NCI-H146 (cell line): Measurements from ENCODE around the gene PHLDB3.
"Not testable (repeated sequence)": the region's sequence is repeated elsewhere in the genome, so short reads cannot be mapped to it uniquely, and the experiment has no call there.

ENCODE experiments used
- DNase-seq: peaks from one replicate; lab custom pipeline; 2025; lab: John Stamatoyannopoulos, UW

The PHLDB3 gene

DNA sequence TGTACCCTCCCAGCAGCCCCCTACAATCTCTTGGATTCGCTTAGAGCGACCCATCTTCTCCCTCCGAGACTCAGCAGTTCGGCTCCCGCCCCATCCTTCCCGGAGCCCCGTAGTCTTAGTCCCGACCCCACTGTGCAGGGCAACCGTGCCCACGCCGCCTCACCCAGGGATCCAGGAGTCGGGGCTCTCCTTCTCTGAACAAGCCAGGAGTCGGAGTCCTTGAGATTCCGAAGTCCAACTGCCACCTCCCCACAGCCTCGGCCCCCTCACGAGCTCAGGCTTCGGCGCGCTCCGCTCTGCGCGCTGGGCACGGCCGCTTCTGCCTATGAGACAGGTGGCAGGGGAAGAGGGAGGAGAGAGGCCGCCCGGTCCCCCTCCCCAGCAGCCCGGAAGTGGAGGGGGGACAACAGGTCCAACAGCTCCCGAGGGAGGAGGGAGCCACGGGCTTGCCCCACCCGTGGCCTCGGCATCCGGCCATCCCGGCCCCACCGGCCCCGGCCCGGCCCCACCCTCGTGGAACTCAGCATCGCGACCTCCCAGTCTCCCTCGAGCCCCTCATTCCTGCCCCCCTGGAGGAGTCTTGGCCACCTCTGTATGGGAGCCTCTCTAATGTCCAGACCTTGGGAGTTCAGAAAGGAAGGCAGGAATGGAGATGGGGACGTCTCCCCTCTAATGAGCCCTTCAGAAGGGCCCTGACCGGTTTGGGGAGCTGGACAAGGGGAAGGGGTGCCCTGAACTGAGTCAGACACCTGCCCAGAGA is at the start of gene PHLDB3:
Gene PHLDB3, minus strand, starts transcription at position 321 of the 760 bp plus-strand sequence. CDS start 628 bp downstream, outside the sequence.
- peak; percentile 85 for DNase-seq

- no peak for DNase-seq
Observed at GRCh38 chr19:43553656-43554055, 49.1 kb upstream of the PHLDB3 start.

DNA sequence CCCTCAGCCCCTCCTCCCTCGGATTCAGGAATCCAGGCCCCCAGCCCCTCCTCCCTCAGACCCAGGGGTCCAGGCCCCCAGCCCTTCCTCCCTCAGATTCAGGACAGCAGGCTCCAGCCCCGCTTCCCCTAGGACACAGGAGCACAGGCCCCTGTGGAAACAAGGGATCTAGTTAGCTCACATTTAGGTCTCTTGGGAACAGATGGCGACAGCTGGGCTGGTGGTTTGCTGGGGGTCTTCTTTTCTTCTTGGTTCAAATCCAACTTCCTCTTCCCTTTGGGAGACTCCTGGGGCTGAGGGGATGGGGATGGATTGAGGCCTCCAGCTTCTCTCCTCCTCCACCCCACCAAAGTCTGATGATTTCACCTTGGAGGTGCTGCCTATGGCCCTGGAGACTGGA is 48.1 kb upstream of the PHLDB3 start:
- DNase-seq = no peak

DNA sequence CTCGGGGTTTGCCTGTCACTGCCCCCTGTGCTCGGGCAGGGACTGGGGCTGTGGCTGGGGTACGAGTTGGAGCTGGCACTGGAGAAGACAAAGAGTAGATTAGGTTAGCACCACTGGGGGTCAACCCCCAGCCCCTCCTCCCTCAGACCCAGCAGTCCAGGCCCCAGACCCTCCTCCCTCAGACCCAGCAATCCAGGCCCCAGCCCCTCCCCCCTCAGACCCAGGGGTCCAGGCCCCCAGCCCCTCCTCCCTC is 47.6 kb upstream of the PHLDB3 start:
- no peak for DNase-seq

DNA sequence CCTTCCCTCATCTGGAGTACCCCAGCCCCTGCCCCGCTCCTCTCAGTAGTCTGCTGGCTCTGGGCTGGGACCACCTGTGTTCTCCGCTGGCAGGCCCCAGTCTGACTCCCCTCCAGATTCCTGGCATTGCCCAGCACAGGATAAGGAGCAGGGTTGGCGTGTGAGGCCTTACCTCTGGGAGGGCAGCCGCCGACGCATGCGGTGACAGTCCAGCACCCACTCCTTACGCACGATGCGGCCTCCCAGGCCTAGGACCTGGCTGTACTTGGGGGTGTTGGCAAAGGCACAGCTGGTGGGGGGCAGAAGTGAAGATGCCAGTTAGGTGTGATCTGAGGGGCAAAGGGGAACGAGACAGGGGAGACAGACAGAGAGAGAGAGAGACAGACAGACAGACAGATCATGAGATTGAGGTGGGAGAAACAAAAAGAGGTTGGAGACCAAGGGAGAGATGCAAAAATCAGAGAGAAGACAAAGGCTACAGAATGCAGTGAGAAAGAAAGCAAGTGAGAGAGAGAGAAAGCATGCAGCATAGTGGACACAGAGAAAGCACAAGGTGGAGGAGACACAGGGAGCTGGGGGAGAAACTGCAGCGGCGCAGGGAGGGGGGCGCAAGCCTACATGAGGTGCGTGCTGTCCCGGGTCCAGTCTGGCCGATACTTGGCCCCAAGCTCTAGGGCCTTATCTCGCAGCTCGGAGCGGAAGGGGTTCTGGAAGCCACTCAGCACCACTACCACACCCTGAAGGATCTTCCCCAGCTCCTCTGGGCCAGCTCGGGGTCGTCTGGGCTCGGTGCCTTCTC is 47.1 kb upstream of the PHLDB3 start:
- no peak for DNase-seq

DNA sequence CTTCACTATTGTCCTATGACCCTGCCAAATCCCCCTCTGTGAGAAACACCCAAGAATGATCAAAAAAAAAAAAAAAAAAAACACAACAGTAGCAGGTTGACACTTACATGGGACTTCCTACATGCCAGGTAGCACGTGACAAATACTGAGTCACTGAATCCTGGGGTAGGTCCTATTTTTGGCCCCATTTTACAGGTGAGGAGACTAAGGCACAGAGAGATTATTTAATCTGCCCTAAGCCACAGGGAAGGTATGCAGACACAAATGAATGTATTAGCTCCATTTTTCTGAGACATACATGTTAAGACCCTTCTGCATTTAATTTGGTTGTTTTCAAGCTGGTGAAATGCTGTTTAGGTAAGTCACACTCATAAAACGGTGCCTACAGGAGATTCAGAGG is 44.2 kb upstream of the PHLDB3 start:
- DNase-seq = no peak

DNA sequence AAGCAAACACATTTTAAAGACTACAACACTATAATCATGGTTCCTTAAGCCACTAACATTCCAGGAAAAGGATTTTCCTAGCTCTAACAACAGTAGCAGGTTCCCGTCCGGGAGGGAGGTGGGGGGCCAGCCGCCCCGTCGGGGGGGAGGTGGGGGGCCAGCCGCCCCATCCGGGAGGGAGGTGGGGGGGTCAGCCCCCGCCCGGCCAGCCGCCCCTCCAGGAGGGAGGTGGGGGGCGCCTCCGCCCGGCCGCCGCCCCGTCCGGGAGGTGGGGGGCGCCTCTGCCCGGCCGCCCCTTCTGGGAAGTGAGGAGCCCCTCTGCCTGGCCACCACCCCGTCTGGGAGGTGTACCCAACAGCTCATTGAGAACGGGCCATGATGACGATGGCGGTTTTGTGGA is 43.4 kb upstream of the PHLDB3 start:
- DNase-seq = not testable (repeated sequence)

DNA sequence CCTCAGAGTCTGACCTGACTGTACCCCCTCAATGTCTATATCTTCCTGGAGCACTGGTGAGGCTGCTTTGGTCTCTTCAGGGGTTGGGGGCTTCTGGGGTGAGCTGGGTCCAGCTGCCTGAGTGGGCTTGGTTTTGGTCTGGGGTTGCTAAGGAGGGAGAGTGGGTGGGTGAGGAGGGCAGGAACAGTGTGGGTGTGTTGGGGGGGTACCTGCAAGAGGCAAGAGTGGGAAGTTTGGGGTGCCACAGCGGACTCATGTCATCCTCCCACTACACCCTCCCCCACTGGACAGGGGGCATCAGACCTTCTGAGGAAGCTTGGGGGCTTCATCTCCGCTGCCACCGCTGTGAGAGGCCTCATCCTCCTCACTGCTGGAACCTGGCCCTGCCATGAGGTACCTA is 42.0 kb upstream of the PHLDB3 start:
- DNase-seq = no peak

DNA sequence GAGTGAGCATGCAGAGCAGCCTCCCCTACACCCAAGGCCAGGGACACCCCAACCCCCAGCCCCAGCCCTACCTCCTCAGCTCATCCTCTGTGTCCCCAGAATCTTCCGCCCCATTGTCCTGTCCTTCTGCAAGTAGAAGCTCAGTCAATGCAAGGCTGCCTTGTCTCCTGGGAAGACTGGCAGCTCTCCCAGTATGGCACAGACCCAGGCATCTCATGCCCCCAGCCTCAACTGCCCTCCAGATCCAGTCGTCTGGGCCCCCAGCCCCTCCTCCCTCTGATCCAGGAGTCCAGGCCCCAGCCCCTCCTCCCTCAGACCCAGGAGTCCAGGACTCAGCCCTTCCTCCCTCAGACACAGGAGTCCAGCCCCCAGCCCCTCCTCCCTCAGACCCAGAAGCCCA is 41.4 kb upstream of the PHLDB3 start:
- DNase-seq = no peak

- no peak for DNase-seq
Observed at GRCh38 chr19:43545276-43545675, 40.7 kb upstream of the PHLDB3 start.

- no peak for DNase-seq
Observed at GRCh38 chr19:43544077-43544476, 39.5 kb upstream of the PHLDB3 start.

GRCh38 chr19:43541920-43542650 is 37.5 kb upstream of the PHLDB3 start:
- no peak for DNase-seq

DNA sequence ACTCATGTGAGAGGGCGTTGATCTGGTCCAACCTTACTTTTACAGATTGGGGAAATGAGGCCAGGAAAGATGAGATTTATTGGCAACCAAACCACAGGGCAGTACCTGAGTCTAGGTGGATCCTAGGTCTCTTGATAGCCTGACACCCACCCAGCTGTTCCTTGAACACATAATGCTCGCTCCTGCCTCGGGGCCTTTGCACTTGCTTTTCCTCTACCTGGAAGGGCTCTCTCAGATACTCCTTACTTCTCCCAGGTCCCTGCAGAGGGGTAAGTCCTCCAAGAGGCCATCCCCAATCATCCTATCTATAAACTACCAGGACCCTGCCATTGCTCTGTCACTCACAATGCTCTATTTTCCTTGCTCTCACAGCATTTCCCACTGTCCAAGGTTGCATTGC is 35.8 kb upstream of the PHLDB3 start:
- no peak for DNase-seq

DNA sequence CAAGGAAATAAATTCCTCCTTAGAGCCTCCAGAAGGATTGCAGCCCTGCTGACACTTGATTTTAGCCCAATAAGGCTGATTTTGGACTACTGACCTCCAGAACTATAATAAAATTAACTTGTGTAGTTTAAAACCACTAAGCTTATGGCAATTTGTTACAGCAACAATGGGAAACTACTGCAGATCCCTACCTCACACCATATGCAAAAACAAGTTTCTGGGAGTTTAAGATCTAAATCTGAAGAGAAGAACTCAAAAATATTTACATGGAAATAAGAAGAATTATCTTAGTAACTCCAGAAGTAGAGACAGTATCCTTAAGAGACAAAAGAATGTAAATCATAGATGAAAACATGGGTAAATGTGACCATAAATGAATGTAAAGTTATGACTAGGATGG is 34.4 kb upstream of the PHLDB3 start:
- DNase-seq = no peak

GRCh38 chr19:43534816-43535761 is 30.5 kb upstream of the PHLDB3 start:
- peak; percentile 24 for DNase-seq

DNA sequence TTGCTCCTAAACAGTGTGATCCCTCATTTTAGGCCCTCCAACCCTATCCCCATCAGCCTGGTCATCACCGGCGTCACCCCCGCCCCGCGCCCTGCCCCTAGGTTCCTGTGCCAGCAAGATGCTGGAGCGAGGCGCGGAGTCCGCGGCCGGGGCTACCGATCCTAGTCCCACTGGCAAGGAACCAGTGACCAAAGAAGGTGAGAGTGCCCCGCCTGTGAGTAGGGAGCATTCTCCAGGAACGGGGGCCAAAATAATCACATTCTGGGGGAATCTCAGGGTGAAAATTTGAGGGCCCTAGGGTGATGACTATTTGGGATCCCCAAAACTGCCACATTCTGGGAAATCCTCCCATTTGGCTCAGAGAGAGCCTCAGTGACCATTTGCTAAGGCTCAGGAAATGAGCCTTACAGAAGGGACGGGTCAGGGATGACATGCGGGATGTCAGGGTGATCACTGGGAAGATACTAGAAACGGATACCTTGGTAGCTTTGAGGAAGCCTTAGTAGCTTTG is 29.8 kb upstream of the PHLDB3 start:
- no peak for DNase-seq

DNA sequence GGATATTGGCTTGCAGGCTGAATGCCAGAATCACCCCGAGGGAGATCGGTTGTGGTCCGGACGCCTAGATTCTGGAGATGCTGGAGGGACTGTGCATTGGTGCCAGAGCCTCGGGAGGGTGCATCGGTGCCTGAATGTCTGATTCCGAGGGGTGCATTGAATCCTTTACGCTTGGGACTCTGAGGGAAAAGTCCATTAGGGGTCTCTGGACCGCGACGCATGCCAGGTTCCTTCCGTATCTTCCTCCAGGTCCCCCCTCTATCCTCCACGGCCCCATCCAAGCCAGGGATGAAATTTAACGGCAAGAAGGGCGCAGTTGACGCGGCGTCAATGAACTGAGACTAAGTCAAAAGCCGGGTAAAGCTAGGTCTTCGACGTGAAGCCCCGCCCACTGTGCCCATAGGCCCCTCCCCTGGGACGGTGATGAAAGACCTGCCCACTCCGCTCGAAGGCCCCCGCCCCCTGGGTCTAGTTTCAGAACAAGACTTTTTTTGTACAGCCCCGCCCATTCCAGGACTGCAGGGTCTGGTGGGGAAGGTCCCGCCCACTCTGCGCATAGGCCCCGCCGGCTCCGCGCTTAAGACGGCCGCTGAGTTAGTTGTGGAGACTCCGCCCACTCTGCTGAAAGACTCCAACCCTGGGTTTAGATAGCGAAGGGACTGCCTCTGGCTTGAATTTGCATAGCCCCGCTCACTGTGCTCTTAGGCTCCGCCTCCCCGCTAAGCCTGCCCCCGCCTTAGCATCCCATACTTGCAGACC is 29.2 kb upstream of the PHLDB3 start:
- DNase-seq = peak; percentile 99

GRCh38 chr19:43532962-43533545 is 28.5 kb upstream of the PHLDB3 start, which contains the start of gene ZNF575:
Gene ZNF575, plus strand, starts transcription at chr19:43533188. Its CDS starts 1,235 bp downstream, at chr19:43534423.
- DNase-seq = peak; percentile 97

DNA sequence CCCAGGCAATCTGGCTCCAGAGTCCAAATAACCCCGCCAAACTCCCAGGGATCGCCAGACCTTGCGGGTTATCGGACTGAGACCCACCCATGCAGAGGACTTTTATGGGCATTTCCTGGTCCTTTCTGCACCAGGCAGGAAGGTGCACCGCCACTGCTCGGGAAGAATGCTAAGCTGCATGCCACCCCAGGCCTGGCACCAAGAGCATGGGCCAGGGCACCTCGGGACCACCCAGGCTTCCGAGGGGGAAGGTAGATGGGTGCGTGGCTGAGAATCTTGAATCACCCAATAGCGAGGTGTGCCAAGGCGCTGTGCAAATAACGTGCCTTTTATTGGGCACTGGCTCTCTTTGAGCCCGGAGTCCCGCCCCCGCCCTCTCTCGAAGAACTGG is 28.0 kb upstream of the PHLDB3 start:
- peak; percentile 81 for DNase-seq

- no peak for DNase-seq
Observed at GRCh38 chr19:43527860-43528622, 23.5 kb upstream of the PHLDB3 start.
